ENCODE results near the gene DNER.

Gene DNER

GRCh38 chr2:229437467-229437866 lies 276.9 kb downstream of the DNER start:
- DNase-seq (ENCODE audit: low read depth), result no peak

- no peak for DNase-seq (ENCODE audit: low read depth)
Observed at GRCh38 chr2:229434187-229434586, 280.2 kb downstream of the DNER start.

- no peak for DNase-seq (ENCODE audit: low read depth)
Observed at GRCh38 chr2:229433351-229433750, 281.0 kb downstream of the DNER start.

- DNase-seq (ENCODE audit: low read depth), result no peak
Observed at GRCh38 chr2:229431327-229431954, 282.9 kb downstream of the DNER start.

- DNase-seq (ENCODE audit: low read depth), result no peak
Observed at GRCh38 chr2:229429589-229429988, 284.8 kb downstream of the DNER start.

GRCh38 chr2:229426464-229426863 lies 287.9 kb downstream of the DNER start:
- no peak for DNase-seq (ENCODE audit: low read depth)

- no peak for DNase-seq (ENCODE audit: low read depth)
Observed at GRCh38 chr2:229425598-229425997, 288.8 kb downstream of the DNER start.

GRCh38 chr2:229422063-229422462 lies 292.3 kb downstream of the DNER start:
- no peak for DNase-seq (ENCODE audit: low read depth)

GRCh38 chr2:229419158-229419557 lies 295.2 kb downstream of the DNER start:
- DNase-seq (ENCODE audit: low read depth), result no peak

GRCh38 chr2:229417916-229418315 lies 296.4 kb downstream of the DNER start:
- DNase-seq (ENCODE audit: low read depth), result no peak

GRCh38 chr2:229417176-229417575 lies 297.2 kb downstream of the DNER start:
- DNase-seq (ENCODE audit: low read depth), result no peak

- no peak for DNase-seq (ENCODE audit: low read depth)
Observed at GRCh38 chr2:229416116-229416694, 298.1 kb downstream of the DNER start.

- no peak for DNase-seq (ENCODE audit: low read depth)
Observed at GRCh38 chr2:229414631-229415030, 299.7 kb downstream of the DNER start.

GRCh38 chr2:229412686-229413085 lies 301.7 kb downstream of the DNER start:
- DNase-seq (ENCODE audit: low read depth), result no peak

GRCh38 chr2:229410946-229411345 lies 303.4 kb downstream of the DNER start:
- DNase-seq (ENCODE audit: low read depth), result no peak

- no peak for DNase-seq (ENCODE audit: low read depth)
Observed at GRCh38 chr2:229410264-229410663, 304.1 kb downstream of the DNER start.

- DNase-seq (ENCODE audit: low read depth), result no peak
Observed at GRCh38 chr2:229409751-229410181, 304.6 kb downstream of the DNER start.

GRCh38 chr2:229408962-229409361 lies 305.4 kb downstream of the DNER start:
- no peak for DNase-seq (ENCODE audit: low read depth)

GRCh38 chr2:229408356-229408755 lies 306.0 kb downstream of the DNER start:
- DNase-seq (ENCODE audit: low read depth), result no peak

GRCh38 chr2:229407170-229407569 lies 307.2 kb downstream of the DNER start:
- no peak for DNase-seq (ENCODE audit: low read depth)

GRCh38 chr2:229405796-229406195 lies 308.6 kb downstream of the DNER start:
- DNase-seq (ENCODE audit: low read depth), result no peak

- no peak for DNase-seq (ENCODE audit: low read depth)
Observed at GRCh38 chr2:229403296-229403695, 311.1 kb downstream of the DNER start.

- no peak for DNase-seq (ENCODE audit: low read depth)
Observed at GRCh38 chr2:229401171-229401865, 313.0 kb downstream of the DNER start.

- DNase-seq (ENCODE audit: low read depth), result no peak
Observed at GRCh38 chr2:229393926-229394325, 320.4 kb downstream of the DNER start.

Measured in activated T-cell treated with anti-CD3 and anti-CD28 coated beads for 1 hour (primary cell).